DND-41 (cell line): ENCODE measurements around the gene AHRR.

ENCODE experiments used
- ATAC-seq: fragments of 200-7000 bp; cut with Tn5 transposase; 3 replicates; pipeline ENCODE4 v1.9.1; 2021; ENCODE audit warnings: low read depth; ENCODE audit not compliant: insufficient read depth
- DNase-seq: peaks from one replicate; pipeline ENCODE4 v3.0.0-alpha.2; 2020
- H2AFZ ChIP-seq: 2 replicates; pipeline ENCODE4 v1.6.0; 2012; ENCODE audit warnings: low read depth, low read length
- H3K27ac ChIP-seq: 2 replicates; pipeline ENCODE4 v1.5.1; 2012; ENCODE audit warnings: low read length, inconsistent platforms
- H3K27me3 ChIP-seq: fragments of 200-600 bp; sonication (generic); 2 replicates; pipeline ENCODE4 v1.6.0; 2012; ENCODE audit warnings: low read length, mild to moderate bottlenecking, inconsistent platforms; ENCODE audit not compliant: insufficient read depth, poor library complexity
- H3K36me3 ChIP-seq: 2 replicates; pipeline ENCODE4 v1.5.1; 2012; ENCODE audit warnings: low read length, inconsistent platforms; ENCODE audit not compliant: insufficient read depth
- H3K4me1 ChIP-seq: 2 replicates; pipeline ENCODE4 v1.5.1; 2012; ENCODE audit warnings: mild to moderate bottlenecking, low read length; ENCODE audit not compliant: insufficient read depth
- H3K4me2 ChIP-seq: 2 replicates; pipeline ENCODE4 v1.6.0; 2012; ENCODE audit warnings: mild to moderate bottlenecking, moderate library complexity, low read length, inconsistent platforms; ENCODE audit not compliant: insufficient read depth
- H3K4me3 ChIP-seq, 2 experiments: fragments of 200-600 bp in 1 of 2; shearing (Covaris generic) in 1 of 2; 2 replicates each; pipeline ENCODE4 v1.5.1; 2012 to 2016; ENCODE audit warnings: inconsistent platforms in 2 of 2, low read length in 2 of 2, mild to moderate bottlenecking in 2 of 2, low read depth in 1 of 2, moderate library complexity in 1 of 2
- H3K79me2 ChIP-seq: 2 replicates; pipeline ENCODE4 v1.6.0; 2012; ENCODE audit warnings: low read length, inconsistent platforms; ENCODE audit not compliant: insufficient read depth
- H3K9ac ChIP-seq: 2 replicates; pipeline ENCODE4 v1.6.0; 2012; ENCODE audit warnings: low read depth, mild to moderate bottlenecking, inconsistent platforms, low read length, moderate library complexity
- H3K9me3 ChIP-seq: 2 replicates; pipeline ENCODE4 v1.5.1; 2012; ENCODE audit warnings: low read length, moderate library complexity, mild to moderate bottlenecking, inconsistent platforms; ENCODE audit not compliant: insufficient read depth, severe bottlenecking
- H4K20me1 ChIP-seq: 2 replicates; pipeline ENCODE4 v1.6.0; 2012; ENCODE audit warnings: low read length; ENCODE audit not compliant: insufficient read depth
- EZH2 ChIP-seq: IDR thresholded peaks from 3 replicates; pipeline ENCODE4 v1.6.1; 2012; ENCODE audit warnings: borderline replicate concordance, low read depth, mild to moderate bottlenecking, moderate library complexity, low read length, inconsistent platforms; ENCODE audit not compliant: severe bottlenecking
- TF ChIP-seq, protein P1 (sequence below): IDR thresholded peaks from 2 replicates; pipeline ENCODE4 v1.5.1; 2012; ENCODE audit warnings: borderline replicate concordance, low read length, moderate library complexity, mild to moderate bottlenecking; ENCODE audit not compliant: poor library complexity, severe bottlenecking; ENCODE audit errors: extremely low read depth

The AHRR gene

GRCh38 chr5:335740-336038 is 14.2 kb downstream of the AHRR start:
- Histone ChIP-seq H3K79me2 (no peaks in the 10 kb centered on the region), H3K4me1 (no peaks in the 10 kb centered on the region), H3K36me3 (no peaks in the 10 kb centered on the region), H3K9ac (no peak overlapping the region), H3K4me3 (no peak overlapping the region), H3K4me2 (no peak overlapping the region), H3K9me3 (no peaks in the 10 kb centered on the region), H2AFZ (no peak overlapping the region), H3K27me3 (no peaks in the 10 kb centered on the region), H4K20me1 (peaks cover 3% of the 10 kb centered on the region; the same call in 1 of the 2 replicates), H3K27ac (no peak overlapping the region)
- TF ChIP-seq, protein P1, sequence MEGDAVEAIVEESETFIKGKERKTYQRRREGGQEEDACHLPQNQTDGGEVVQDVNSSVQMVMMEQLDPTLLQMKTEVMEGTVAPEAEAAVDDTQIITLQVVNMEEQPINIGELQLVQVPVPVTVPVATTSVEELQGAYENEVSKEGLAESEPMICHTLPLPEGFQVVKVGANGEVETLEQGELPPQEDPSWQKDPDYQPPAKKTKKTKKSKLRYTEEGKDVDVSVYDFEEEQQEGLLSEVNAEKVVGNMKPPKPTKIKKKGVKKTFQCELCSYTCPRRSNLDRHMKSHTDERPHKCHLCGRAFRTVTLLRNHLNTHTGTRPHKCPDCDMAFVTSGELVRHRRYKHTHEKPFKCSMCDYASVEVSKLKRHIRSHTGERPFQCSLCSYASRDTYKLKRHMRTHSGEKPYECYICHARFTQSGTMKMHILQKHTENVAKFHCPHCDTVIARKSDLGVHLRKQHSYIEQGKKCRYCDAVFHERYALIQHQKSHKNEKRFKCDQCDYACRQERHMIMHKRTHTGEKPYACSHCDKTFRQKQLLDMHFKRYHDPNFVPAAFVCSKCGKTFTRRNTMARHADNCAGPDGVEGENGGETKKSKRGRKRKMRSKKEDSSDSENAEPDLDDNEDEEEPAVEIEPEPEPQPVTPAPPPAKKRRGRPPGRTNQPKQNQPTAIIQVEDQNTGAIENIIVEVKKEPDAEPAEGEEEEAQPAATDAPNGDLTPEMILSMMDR, result no peak
- no peak for TF ChIP-seq EZH2
- no peak for ATAC-seq
- no peak for DNase-seq

DNA sequence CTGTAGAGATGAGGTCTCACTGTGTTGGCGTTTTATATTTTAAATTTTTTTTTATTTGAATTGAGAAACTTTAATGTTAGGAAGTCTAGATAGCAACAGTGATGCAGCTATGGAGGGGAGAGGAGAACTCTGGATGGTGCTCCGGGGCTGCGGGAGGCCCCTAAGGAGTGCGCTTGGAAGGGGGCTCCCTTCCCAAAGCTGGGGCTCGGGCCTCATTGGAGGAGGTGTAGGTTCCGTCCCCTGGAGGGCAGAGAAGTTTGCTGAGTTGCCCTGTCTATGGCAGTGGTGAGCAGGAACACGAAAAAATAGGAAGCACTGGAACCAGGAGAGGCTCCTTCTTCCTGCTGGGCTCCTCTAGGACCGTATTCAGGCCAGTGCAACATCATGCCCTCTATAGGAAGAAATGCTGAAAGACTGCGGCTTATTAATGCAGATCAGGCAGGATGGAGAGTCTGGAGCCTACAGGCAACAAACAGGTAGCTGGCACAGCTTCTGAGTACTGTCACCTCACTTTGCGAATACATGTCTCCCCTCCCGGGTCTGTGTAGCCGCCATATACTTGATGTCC is 16.1 kb downstream of the AHRR start:
- no peak overlapping the region for H3K9ac ChIP-seq
- 0 out of 2 replicates have a peak, but pooled peaks cover 3% of the 10 kb centered on the region for H4K20me1 ChIP-seq
- no peaks in the 10 kb centered on the region for H3K9me3 ChIP-seq
- no peak for TF ChIP-seq EZH2
- TF ChIP-seq, protein P1, result no peak
- H2AFZ ChIP-seq, result no peak overlapping the region
- no peaks in the 10 kb centered on the region for H3K79me2 ChIP-seq
- H3K36me3 ChIP-seq, result no peaks in the 10 kb centered on the region
- no peaks in the 10 kb centered on the region for H3K4me1 ChIP-seq
- ATAC-seq (no peak), DNase-seq (no peak)
- H3K27me3 ChIP-seq, result no peaks in the 10 kb centered on the region
- H3K4me3 ChIP-seq, result no peak overlapping the region
- no peak overlapping the region for H3K27ac ChIP-seq
- no peak overlapping the region for H3K4me2 ChIP-seq

DNA sequence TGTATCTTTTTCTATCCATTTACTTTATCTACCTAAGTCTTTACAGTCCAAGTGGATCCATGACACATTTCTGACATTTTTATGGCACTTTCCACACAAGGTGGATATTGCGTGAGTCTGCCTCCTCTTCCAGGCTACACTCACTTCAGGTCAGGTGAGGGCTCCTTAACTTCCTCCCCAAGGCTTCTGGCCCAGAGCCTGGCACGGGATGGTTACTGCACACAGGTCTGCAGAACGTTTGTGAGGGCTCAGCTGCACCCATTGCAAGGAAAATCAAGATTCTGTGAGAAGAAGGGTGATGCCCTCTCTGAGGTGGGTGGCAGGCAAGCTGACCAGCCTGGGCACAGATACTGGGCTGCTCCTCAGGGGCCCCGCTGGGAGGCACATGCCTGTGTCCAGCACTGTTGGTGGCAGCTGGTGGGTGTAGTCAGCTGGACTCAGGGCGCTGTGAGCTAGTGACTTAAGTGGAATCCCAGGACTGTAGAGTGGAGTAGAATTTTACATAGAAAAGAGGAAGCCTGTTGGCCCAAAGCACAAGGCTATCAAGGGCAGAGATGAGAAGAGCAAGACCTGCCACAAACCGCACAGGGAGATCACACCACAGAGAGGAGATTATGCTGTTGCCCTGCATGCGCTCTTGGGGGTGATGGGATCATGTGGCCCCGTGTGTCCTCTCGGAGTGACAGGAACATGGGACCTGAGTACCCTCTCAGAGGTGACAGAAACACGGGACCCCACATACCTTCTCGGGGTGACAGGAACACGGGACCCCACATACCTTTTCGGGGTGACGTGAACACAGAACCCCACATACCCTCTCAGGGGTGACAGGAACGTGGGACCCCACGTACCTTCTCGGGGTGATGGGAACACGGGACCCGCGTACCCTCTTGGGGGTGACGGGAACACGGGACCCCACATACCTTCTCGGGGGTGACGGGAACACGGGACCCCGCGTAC is 21.3 kb downstream of the AHRR start:
- no peak overlapping the region for H3K9ac ChIP-seq
- no peak overlapping the region for H3K4me2 ChIP-seq
- H3K36me3 ChIP-seq, result no peaks in the 10 kb centered on the region
- no peaks in the 10 kb centered on the region for H3K9me3 ChIP-seq
- H2AFZ ChIP-seq, result no peak overlapping the region
- ATAC-seq (no peak), DNase-seq (no peak)
- no peaks in the 10 kb centered on the region for H3K79me2 ChIP-seq
- H3K4me1 ChIP-seq, result no peaks in the 10 kb centered on the region
- no peak overlapping the region for H3K4me3 ChIP-seq
- TF ChIP-seq EZH2, result no peak
- no peaks in the 10 kb centered on the region for H3K27me3 ChIP-seq
- no peaks in the 10 kb centered on the region for H4K20me1 ChIP-seq
- no peak overlapping the region for H3K27ac ChIP-seq
